GM20000 (cell line): ENCODE measurements around the gene SIGLEC1.

Source experiments
- DNase-seq: peaks from one replicate; pipeline ENCODE4 v3.0.0; 2012; ENCODE audit warnings: low spot score
- TF ChIP-seq, protein P1 (sequence below): IDR thresholded peaks from 2 replicates; pipeline ENCODE4 v1.5.1; 2012; ENCODE audit warnings: mild to moderate bottlenecking, control low read depth; ENCODE audit errors: extremely low read depth, missing control alignments

Gene SIGLEC1

DNA sequence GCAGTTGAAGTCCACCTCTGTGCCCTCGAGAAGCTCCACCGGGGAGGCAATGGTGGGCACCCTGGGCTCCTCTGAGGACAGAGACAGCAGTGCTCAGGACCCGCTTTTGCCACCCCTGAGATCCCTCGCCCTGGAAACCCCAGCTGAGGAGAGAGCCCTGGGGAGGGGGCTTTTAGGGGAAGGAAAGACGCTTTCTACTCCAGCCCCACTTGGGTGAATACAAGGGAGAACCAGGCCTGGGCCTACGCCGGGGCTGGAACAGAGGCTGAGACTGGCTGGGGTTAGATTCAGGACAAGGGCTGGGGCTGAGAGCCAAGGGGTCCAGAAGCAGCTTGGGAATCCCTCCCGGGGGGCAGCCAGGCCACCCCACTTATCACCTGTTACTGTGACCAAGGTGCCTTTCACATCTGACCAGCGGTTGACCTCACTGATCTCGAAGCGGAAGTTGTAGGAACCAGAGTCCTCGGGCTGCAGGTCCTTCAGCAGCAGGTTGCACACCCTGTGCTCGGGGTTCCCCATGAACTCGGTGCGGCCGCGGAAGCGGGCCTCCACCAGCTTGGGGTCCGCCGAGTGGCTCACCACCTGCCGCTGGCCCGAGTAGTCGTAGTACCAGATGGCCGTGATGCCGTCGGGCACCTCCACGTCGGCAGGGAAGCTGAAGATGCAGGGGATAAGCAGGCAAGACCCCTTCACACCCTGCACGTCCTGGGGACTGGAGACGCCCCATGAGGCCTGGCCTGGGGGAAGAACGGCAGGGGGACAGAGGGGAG lies 6.2 kb downstream of the SIGLEC1 start:
- TF ChIP-seq, protein P1, sequence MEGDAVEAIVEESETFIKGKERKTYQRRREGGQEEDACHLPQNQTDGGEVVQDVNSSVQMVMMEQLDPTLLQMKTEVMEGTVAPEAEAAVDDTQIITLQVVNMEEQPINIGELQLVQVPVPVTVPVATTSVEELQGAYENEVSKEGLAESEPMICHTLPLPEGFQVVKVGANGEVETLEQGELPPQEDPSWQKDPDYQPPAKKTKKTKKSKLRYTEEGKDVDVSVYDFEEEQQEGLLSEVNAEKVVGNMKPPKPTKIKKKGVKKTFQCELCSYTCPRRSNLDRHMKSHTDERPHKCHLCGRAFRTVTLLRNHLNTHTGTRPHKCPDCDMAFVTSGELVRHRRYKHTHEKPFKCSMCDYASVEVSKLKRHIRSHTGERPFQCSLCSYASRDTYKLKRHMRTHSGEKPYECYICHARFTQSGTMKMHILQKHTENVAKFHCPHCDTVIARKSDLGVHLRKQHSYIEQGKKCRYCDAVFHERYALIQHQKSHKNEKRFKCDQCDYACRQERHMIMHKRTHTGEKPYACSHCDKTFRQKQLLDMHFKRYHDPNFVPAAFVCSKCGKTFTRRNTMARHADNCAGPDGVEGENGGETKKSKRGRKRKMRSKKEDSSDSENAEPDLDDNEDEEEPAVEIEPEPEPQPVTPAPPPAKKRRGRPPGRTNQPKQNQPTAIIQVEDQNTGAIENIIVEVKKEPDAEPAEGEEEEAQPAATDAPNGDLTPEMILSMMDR: no peak
- no peak for DNase-seq

- DNase-seq: no peak
Measured at GRCh38 chr20:3705491-3705969, 6.9 kb downstream of the SIGLEC1 start.

GRCh38 chr20:3704087-3704486 lies 8.3 kb downstream of the SIGLEC1 start:
- TF ChIP-seq, protein P1: no peak
- DNase-seq: no peak

More at GRCh38 chr20:3705491-3705969, 6.9 kb downstream of the SIGLEC1 start:
- TF ChIP-seq, protein P1: no peak

- TF ChIP-seq, protein P1: no peak
- no peak for DNase-seq
Measured at GRCh38 chr20:3702611-3703391, 9.6 kb downstream of the SIGLEC1 start.

GRCh38 chr20:3701061-3701998 lies 11.1 kb downstream of the SIGLEC1 start:
- TF ChIP-seq, protein P1: no peak
- no peak for DNase-seq

GRCh38 chr20:3699037-3699436 lies 13.4 kb downstream of the SIGLEC1 start:
- DNase-seq: no peak
- TF ChIP-seq, protein P1: no peak
